PC-3 (cell line): ENCODE results near the gene RBM12. TPM values are rescaled to one million over a fixed set of nuclear protein-coding genes. Genes with fewer than 3 reads are reported as not detected.

Experiments
- ATAC-seq: fragments of 200-7000 bp; cut with Tn5 transposase; 2 replicates; pipeline ENCODE4 v1.9.1; 2020; ENCODE audit warnings: mild to moderate bottlenecking, moderate library complexity
- BruUV-seq: library from RNA; stranded (reverse); fragments of 400-500 nt; replicated peaks from 2 replicates; lab custom pipeline; 2021; lab: Mats Ljungman, UMichigan
- CTCF ChIA-PET: fragments of 300-600 bp; sonication (Branson Sonifier 250); formaldehyde crosslinking; loops from one replicate; lab custom pipeline; 2022; ENCODE audit warnings: antibody characterized with exemption; lab: Charles Lee
- POLR2A ChIA-PET: fragments of 300-600 bp; sonication (Branson Sonifier 250); formaldehyde crosslinking; loops from one replicate; lab custom pipeline; 2022; ENCODE audit warnings: antibody characterized with exemption; ENCODE audit not compliant: unreplicated experiment; lab: Charles Lee
- DNase-seq: peaks from one replicate; pipeline ENCODE4 v3.0.0-alpha.2; 2015
- H2AFZ ChIP-seq: fragments of 300-600 bp; sonication (generic); 2 replicates; pipeline ENCODE4 v1.6.0; 2016; ENCODE audit warnings: antibody characterized with exemption, low read length
- H3F3A ChIP-seq: fragments of 300-600 bp; sonication (generic); one replicate; pipeline ENCODE4 v1.6.0; 2017; ENCODE audit warnings: antibody characterized with exemption, low read length, control low read depth, mild to moderate bottlenecking; ENCODE audit not compliant: unreplicated experiment
- H3K27ac ChIP-seq: fragments of 300-600 bp; sonication (generic); 2 replicates; pipeline ENCODE4 v1.5.1; 2016; ENCODE audit warnings: mild to moderate bottlenecking, low read length
- H3K27me3 ChIP-seq: fragments of 300-600 bp; sonication (generic); 2 replicates; pipeline ENCODE4 v1.6.1; 2016; ENCODE audit warnings: low read length, mixed read lengths
- H3K36me3 ChIP-seq: fragments of 300-600 bp; sonication (generic); 2 replicates; pipeline ENCODE4 v1.6.1; 2016; ENCODE audit warnings: low read depth, mixed run types, low read length, mixed read lengths
- H3K4me1 ChIP-seq: fragments of 300-600 bp; sonication (generic); 2 replicates; pipeline ENCODE4 v1.5.1; 2016; ENCODE audit warnings: low read length; ENCODE audit not compliant: insufficient read depth
- H3K4me2 ChIP-seq: fragments of 300-600 bp; sonication (generic); 2 replicates; pipeline ENCODE4 v1.6.0; 2016; ENCODE audit warnings: low read length
- H3K4me3 ChIP-seq: fragments of 300-600 bp; sonication (generic); 2 replicates; pipeline ENCODE4 v1.5.1; 2016; ENCODE audit warnings: mild to moderate bottlenecking, low read length, mixed read lengths
- H3K79me2 ChIP-seq: fragments of 300-600 bp; sonication (generic); 2 replicates; pipeline ENCODE4 v1.6.1; 2017; ENCODE audit warnings: low read length, mixed read lengths
- H3K9ac ChIP-seq: fragments of 300-600 bp; sonication (generic); 2 replicates; pipeline ENCODE4 v1.6.0; 2016; ENCODE audit warnings: mild to moderate bottlenecking, low read length
- H3K9me2 ChIP-seq: fragments of 300-600 bp; sonication (generic); replicated peaks from 2 replicates; pipeline ENCODE4 v1.6.1; 2016; ENCODE audit warnings: mixed run types, low read length, mixed read lengths
- H3K9me3 ChIP-seq: fragments of 300-600 bp; sonication (generic); 2 replicates; pipeline ENCODE4 v1.6.1; 2016; ENCODE audit warnings: low read length, mixed read lengths
- H4K20me1 ChIP-seq: fragments of 300-600 bp; sonication (generic); 2 replicates; pipeline ENCODE4 v1.6.1; 2016; ENCODE audit warnings: low read length, mixed read lengths
- EZH2 ChIP-seq: fragments of 300-600 bp; sonication (generic); IDR thresholded peaks from one replicate; pipeline ENCODE4 v1.6.1; 2017; ENCODE audit warnings: antibody characterized with exemption, mild to moderate bottlenecking, low read length; ENCODE audit not compliant: unreplicated experiment
- EZH2phosphoT487 ChIP-seq: fragments of 300-600 bp; sonication (generic); IDR thresholded peaks from 2 replicates; pipeline ENCODE4 v1.6.1; 2018; ENCODE audit warnings: mild to moderate bottlenecking, antibody characterized with exemption, low read length, borderline replicate concordance
- intact Hi-C: fragments of 100-400 bp; cut with micrococcal nuclease; formaldehyde crosslinking; loops from 2 replicates; pipeline ENCODE4 v1.9.0; 2023
- total RNA-seq: library from RNA; depleted of rRNA; stranded (reverse); fragments of >200 nt; gene quantifications from 2 replicates; pipeline ENCODE4 v1.2.3, GENCODE V29; 2014
- TF ChIP-seq, protein P1 (sequence below): fragments of 300-600 bp; sonication (generic); conservative IDR thresholded peaks from 2 replicates; pipeline ENCODE4 v1.5.1; 2017; ENCODE audit warnings: antibody characterized with exemption, low read depth, mild to moderate bottlenecking, low read length

The RBM12 gene
- total RNA-seq, 1 experiment from 2014 or later, result 53.6 TPM

DNA sequence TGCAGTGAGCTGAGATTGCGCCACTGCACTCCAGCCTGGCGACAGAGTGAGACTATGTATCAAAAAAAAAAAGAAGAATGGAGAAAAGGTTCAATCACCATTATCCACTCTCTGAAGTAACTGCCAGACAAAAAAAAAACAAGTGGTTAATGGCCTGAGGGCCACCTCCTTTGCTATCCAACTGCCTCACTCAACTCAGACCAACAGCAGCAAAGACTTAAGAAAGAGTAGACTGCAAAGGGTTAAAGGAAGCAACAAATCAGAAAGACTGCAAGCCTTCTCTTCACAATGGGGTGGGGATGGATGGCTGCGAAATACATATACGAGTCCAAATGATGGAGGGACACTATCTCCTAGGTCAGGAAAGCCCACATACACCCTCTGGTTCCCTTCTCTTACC lies 31.3 kb upstream of the RBM12 start:
- Histone ChIP-seq H3F3A (no peaks in the 10 kb centered on the region), H3K4me3 (no peak overlapping the region), H4K20me1 (no peaks in the 10 kb centered on the region), H3K27me3 (no peaks in the 10 kb centered on the region), H3K79me2 (peaks cover 40% of the 10 kb centered on the region), H2AFZ (no peak overlapping the region), H3K9me3 (no peaks in the 10 kb centered on the region), H3K36me3 (peaks cover 8% of the 10 kb centered on the region; the same call in 1 of the 2 replicates), H3K4me1 (peaks cover 17% of the 10 kb centered on the region), H3K27ac (no peak overlapping the region), H3K4me2 (no peak overlapping the region), H3K9me2 (no peaks in the 10 kb centered on the region), H3K9ac (no peak overlapping the region)
- TF ChIP-seq, protein P1, sequence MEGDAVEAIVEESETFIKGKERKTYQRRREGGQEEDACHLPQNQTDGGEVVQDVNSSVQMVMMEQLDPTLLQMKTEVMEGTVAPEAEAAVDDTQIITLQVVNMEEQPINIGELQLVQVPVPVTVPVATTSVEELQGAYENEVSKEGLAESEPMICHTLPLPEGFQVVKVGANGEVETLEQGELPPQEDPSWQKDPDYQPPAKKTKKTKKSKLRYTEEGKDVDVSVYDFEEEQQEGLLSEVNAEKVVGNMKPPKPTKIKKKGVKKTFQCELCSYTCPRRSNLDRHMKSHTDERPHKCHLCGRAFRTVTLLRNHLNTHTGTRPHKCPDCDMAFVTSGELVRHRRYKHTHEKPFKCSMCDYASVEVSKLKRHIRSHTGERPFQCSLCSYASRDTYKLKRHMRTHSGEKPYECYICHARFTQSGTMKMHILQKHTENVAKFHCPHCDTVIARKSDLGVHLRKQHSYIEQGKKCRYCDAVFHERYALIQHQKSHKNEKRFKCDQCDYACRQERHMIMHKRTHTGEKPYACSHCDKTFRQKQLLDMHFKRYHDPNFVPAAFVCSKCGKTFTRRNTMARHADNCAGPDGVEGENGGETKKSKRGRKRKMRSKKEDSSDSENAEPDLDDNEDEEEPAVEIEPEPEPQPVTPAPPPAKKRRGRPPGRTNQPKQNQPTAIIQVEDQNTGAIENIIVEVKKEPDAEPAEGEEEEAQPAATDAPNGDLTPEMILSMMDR, result no peak
- no peak for TF ChIP-seq EZH2
- no peak for TF ChIP-seq EZH2phosphoT487
- ChIA-PET POLR2A (no interaction called here), CTCF (interaction anchor here (0.6 kb wide), 1 partner anchor 100 kb away, joined by 3 read pairs; no protein-coding TSS in a partner anchor)
- ATAC-seq, result no peak
- BruUV-seq, result no TSS peak
- DNase-seq, result no peak
- intact Hi-C loops, result loop anchor here (5.0 kb wide), 1 partner anchor 234 kb away; no protein-coding TSS in a partner anchor

DNA sequence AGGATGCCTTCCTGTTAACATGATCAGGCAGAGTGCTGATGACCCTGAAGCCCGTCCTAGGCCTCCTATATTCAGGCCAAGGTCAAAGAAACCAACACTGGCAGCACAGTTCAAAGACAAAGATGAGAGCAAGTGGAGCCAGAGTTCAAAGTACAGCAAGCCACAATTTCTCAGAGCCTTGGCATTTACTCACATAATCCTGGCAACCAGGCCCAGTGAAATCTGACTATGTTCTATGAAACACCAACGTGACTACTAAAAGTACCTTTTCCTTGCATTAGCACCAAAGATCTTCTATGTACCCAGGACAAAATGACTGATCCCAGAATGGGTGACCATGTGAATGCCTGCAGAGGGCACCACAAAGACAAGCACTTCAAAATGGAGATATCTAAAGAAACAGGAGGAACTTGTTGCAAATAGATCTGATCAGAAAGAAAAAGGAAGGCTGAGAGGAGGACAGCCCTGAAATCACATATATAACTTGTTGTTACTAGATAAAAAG lies 30.6 kb upstream of the RBM12 start:
- Histone ChIP-seq H3K36me3 (peaks cover 11% of the 10 kb centered on the region; the same call in 1 of the 2 replicates), H3K27ac (no peak overlapping the region), H2AFZ (no peak overlapping the region), H3K9ac (no peak overlapping the region), H3K9me3 (no peaks in the 10 kb centered on the region), H3K79me2 (peaks cover 33% of the 10 kb centered on the region), H3K9me2 (no peaks in the 10 kb centered on the region), H3K4me2 (no peak overlapping the region), H3K27me3 (no peaks in the 10 kb centered on the region), H4K20me1 (no peaks in the 10 kb centered on the region), H3F3A (no peaks in the 10 kb centered on the region), H3K4me3 (no peak overlapping the region), H3K4me1 (peaks cover 11% of the 10 kb centered on the region)
- no peak for DNase-seq
- POLR2A ChIA-PET, result no interaction called here
- TF ChIP-seq EZH2 (no peak), EZH2phosphoT487 (no peak)
- TF ChIP-seq, protein P1, result no peak; the same call in 1 of the 2 replicates
- CTCF ChIA-PET, result no interaction called here
- intact Hi-C loops, result loop anchor here (5.0 kb wide), 1 partner anchor 233 kb away; no protein-coding TSS in a partner anchor
- no TSS peak for BruUV-seq
- no peak for ATAC-seq

DNA sequence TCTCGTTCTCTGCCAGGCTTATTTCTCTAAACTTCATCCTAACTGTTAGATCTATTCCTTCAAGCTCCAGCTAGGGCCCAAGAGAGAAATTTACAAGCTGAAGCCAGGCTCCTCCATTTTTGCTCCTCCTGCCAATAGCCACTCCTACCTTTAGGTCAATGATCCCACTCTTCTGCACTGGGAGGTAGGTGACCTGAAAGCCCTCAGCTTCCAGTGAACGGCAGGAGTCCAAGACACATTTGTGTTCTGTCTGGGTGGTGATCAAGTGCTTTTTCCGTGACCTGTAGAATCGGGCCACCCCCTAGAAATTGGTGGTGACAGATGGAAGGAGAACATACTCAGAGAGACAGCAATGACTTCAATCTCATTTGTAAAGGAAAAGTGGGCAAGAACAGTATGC lies 25.6 kb upstream of the RBM12 start:
- Histone ChIP-seq H3K4me3 (no peak overlapping the region), H3K9me2 (no peaks in the 10 kb centered on the region), H3F3A (no peaks in the 10 kb centered on the region), H4K20me1 (no peaks in the 10 kb centered on the region), H3K4me2 (no peak overlapping the region), H3K36me3 (peaks cover 17% of the 10 kb centered on the region), H3K27me3 (no peaks in the 10 kb centered on the region), H2AFZ (no peak overlapping the region), H3K27ac (no peak overlapping the region), H3K4me1 (no peaks in the 10 kb centered on the region), H3K9me3 (no peaks in the 10 kb centered on the region), H3K79me2 (no peaks in the 10 kb centered on the region), H3K9ac (no peak overlapping the region)
- TF ChIP-seq EZH2 (no peak), EZH2phosphoT487 (no peak)
- TF ChIP-seq, protein P1, result no peak
- intact Hi-C loops, result no loop called here
- BruUV-seq, result no TSS peak
- DNase-seq (no peak), ATAC-seq (no peak)
- CTCF ChIA-PET, result no interaction called here
- POLR2A ChIA-PET, result no interaction called here
